GM10266 (cell line): Measurements from ENCODE around the gene DDR2.
"Not testable (repeated sequence)": the region's sequence is repeated elsewhere in the genome, so short reads cannot be mapped to it uniquely, and the experiment has no call there.

Experiments used
- DNase-seq: peaks from one replicate; pipeline ENCODE4 v3.0.0; 2012; ENCODE audit errors: extremely low spot score
- CTCF ChIP-seq: IDR thresholded peaks from 2 replicates; pipeline ENCODE4 v1.5.1; 2012; ENCODE audit warnings: mild to moderate bottlenecking, low read depth; ENCODE audit not compliant: control insufficient read depth, insufficient read depth; ENCODE audit errors: missing control alignments

Gene DDR2

DNA sequence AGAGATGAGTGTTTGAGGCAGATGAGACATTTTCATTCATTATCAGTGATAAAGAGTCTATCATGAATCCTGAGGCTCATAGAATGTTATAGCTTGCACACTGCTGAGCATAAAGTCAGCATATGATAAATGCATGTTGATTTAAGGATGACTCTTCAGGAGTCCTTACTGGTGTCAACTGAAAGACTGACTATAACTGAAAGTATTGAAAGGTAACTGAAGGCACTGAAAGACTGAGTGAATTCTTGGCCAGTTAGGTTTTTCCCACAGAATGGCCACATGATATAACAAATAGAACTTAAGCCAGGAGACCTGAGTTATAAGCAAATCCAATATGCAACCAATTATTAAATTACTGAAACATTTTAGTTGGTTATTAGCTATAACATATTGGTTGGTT is 89.2 kb downstream of the DDR2 start:
- TF ChIP-seq CTCF, result no peak
- DNase-seq, result no peak

- TF ChIP-seq CTCF, result no peak
- DNase-seq, result no peak
Observed at GRCh38 chr1:162722036-162722435, 89.8 kb downstream of the DDR2 start.

DNA sequence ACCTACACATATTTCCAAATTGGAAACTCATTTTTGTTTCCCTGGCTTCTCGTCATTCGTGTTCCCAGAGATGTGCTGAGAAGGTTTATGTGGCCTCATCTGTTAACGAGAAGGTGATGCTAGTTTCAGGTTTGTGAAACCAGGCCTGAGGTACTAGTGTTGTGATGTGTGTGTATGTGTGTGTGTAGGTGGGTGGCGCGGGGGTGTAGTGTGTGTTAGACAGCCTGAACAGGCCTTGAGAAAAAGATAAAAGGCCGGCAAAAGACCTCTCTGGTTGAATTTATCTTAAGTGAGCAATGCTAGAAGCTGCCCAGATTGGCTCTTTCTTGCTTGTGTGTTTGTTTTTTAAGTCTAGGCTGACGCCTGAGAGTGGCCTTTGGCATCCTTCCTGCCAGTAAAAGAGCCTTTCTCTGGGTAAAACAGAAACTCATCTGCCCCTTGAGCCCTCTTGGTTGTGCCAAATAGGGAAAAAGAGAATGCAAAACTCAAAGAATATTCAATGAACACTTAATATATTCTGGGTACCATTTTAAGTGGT is 92.4 kb downstream of the DDR2 start:
- TF ChIP-seq CTCF, result no peak
- no peak for DNase-seq

GRCh38 chr1:162725301-162725837 is 93.1 kb downstream of the DDR2 start:
- no peak for TF ChIP-seq CTCF
- DNase-seq, result no peak

DNA sequence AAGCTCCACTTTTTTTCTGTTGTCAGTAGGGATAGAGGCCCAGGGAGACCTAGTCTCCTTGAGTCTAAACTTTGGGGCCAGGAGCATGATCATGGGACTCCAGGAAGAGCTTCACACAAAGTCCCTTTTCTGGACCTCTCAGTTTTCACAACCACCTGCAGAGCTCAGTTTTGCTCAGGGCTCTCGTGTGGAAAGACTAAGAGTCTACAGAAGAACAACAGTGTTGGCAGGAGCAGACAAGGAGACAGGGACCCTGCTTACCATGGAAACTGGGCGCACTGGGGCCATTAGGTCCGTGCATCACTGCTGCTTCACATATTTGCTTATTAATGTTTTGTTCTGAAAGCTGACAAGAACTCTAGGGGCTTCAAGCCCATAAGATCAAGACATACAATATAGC is 94.3 kb downstream of the DDR2 start:
- no peak for TF ChIP-seq CTCF
- no peak for DNase-seq

- DNase-seq, result not testable (repeated sequence)
Observed at GRCh38 chr1:162727493-162727892, 95.2 kb downstream of the DDR2 start.

GRCh38 chr1:162728573-162728972 is 96.3 kb downstream of the DDR2 start:
- no peak for DNase-seq
- no peak for TF ChIP-seq CTCF

DNA sequence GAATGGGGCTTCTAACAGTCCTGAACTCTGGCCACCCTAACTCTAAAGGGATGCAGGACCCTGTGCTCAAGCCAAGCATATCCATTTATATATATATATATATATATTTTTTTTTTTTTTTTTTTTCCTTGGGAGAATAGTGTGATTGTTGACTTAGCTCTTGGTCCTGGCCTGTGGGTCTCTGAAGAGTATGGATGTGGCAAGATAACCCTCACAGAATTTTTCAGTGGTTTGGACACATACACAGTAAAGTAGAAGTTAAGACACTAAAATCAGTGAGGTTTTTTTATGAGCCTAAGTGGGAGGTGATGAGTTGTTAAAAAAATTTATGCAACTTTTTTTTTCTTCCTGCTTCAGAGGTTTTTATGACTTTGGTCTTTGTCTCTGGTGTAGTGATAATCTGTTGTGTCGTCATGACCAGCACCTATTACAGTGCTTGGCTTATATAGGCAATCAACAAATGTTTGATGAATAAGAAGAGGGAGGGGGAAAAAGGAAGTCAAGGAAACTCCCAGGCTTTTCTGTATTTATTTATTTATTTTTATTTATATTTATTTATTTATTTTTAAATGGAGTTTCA is 97.0 kb downstream of the DDR2 start:
- not testable (repeated sequence) for DNase-seq
